IgD-negative memory B cell (primary cell): ENCODE measurements around the gene RBM38. TPM values are rescaled to one million over a fixed set of nuclear protein-coding genes. Genes with fewer than 3 reads are reported as not detected.

ENCODE experiments used
- H3K27ac Mint-ChIP-seq, 3 donors: one replicate each; pipeline ENCODE4 v1.8.0; 2020 to 2022; ENCODE audit warnings: mild to moderate bottlenecking in 3 of 3, mixed read lengths in 3 of 3, moderate library complexity in 1 of 3
- H3K27me3 Mint-ChIP-seq: one replicate; pipeline ENCODE4 v1.8.0; 2021; ENCODE audit warnings: mixed read lengths
- H3K36me3 Mint-ChIP-seq: one replicate; pipeline ENCODE4 v1.8.0; 2020; ENCODE audit warnings: mild to moderate bottlenecking, mixed read lengths
- H3K4me1 Mint-ChIP-seq, 3 donors: one replicate each; pipeline ENCODE4 v1.8.0; 2020 to 2022; ENCODE audit warnings: mixed read lengths in 3 of 3, mild to moderate bottlenecking in 1 of 3
- H3K4me3 Mint-ChIP-seq, 4 donors: one replicate each; pipeline ENCODE4 v1.8.0; 2020 to 2022; ENCODE audit warnings: mild to moderate bottlenecking in 4 of 4, mixed read lengths in 4 of 4, moderate library complexity in 3 of 4
- H3K9me3 Mint-ChIP-seq, 3 donors: one replicate each; pipeline ENCODE4 v1.8.0; 2020 to 2021; ENCODE audit warnings: mixed read lengths in 3 of 3, mild to moderate bottlenecking in 1 of 3
- polyA plus RNA-seq: library from polyadenylated mRNA; unstranded; fragments of 300-500 nt; fragmentation: Illumina TruSeq; gene quantifications from one replicate; pipeline ENCODE4 v1.2.3, GENCODE V29; 2021

Gene RBM38
- polyA plus RNA-seq, 1 donor from 2014 or later, result 39.2 TPM

DNA sequence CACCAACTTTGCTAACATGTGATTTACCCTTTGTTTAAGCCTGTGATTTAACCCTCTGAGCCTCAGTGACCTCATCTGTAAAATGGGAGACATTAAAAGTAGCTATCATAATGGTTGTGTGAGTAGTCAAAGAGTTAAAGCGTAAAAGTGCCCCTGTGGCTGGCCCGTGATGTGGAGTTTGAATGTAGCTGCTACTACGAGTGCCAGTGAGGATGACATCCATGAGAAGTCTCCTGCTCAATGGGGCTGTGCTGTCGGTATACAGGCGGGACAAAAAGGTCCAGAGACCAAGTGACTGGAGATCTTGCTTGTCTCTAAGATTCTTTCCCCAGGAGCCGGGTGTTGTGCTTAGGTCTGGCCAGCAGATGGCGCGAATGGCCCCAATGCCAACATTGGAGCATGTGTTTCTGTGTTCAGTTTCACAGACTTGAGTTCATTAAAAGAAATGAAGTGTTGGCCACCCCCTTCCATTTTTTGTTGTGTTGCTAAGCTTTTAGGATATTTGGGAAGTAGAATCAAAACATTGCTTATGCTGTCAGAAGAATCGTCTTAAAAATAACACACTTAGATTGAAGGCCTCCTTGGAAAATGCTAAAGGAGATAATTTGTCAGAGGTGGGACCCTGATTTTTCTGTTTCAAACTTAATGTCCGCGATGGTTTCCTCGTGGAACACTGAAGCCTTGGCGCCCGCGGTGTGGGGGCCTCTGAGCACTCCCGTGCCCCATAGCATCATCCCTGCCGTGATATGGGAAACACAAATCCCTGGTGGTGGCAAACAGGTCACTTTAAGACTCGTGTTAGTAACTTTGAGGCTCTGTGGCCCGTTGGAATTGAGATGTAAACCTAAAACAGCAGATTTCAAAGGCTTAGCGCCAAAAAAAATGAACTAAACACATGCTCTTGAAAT is 9.3 kb upstream of the RBM38 start:
- Mint-ChIP-seq H3K36me3 (peaks cover 10% of the 10 kb centered on the region), H3K9me3 (no peaks in the 10 kb centered on the region), H3K4me3 (peak overlapping the region in 1 of 4 donors; percentile 25)

DNA sequence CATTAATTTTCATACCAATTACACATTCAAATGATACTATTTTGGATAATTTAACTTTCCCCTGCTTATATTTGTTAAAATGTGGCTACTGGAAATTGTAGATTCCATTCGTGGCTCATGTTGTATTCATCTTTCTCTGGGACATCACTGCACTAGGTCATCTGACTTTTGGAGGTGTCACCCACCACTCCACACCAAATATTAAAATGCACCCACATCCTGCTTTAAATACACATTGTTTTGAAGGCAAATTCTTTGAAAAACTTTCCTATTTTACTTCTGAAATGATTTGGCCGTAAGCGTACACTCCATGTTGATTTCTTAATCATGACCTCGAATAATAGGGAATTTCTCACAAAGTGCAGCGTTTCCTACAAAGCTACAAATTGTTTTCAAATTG is 8.7 kb upstream of the RBM38 start:
- Mint-ChIP-seq H3K9me3 (no peaks in the 10 kb centered on the region), H3K4me1 (peaks cover 5 to 6% (median 5%) of the 10 kb centered on the region in 3 donors), H3K27ac (peak overlapping the region in 1 of 3 donors; percentile 32), H3K4me3 (no peak overlapping the region), H3K27me3 (no peaks in the 10 kb centered on the region), H3K36me3 (peaks cover 8% of the 10 kb centered on the region)

More for the DNA sequence above, 9.3 kb upstream of the RBM38 start:
- Mint-ChIP-seq H3K27ac (peak overlapping the region in 2 of 3 donors; percentile 3 to 32), H3K27me3 (no peaks in the 10 kb centered on the region), H3K4me1 (peaks cover 5 to 6% (median 5%) of the 10 kb centered on the region in 3 donors)

- peaks cover 5 to 8% (median 8%) of the 10 kb centered on the region in 3 donors for H3K4me1 Mint-ChIP-seq
- H3K27me3 Mint-ChIP-seq, result no peaks in the 10 kb centered on the region
- H3K9me3 Mint-ChIP-seq, result no peaks in the 10 kb centered on the region
- H3K27ac Mint-ChIP-seq, result peak overlapping the region in 1 of 3 donors; percentile 64
- H3K4me3 Mint-ChIP-seq, result peak overlapping the region in 1 of 4 donors; percentile 29
- H3K36me3 Mint-ChIP-seq, result peaks cover 3% of the 10 kb centered on the region
These were observed 7.5 kb upstream of the RBM38 start for GRCh38 chr20:57383447-57384347.

- peaks cover 6 to 11% (median 10%) of the 10 kb centered on the region in 3 donors for H3K4me1 Mint-ChIP-seq
- H3K27ac Mint-ChIP-seq, result peak overlapping the region in 2 of 3 donors; percentile 53 to 71
- H3K36me3 Mint-ChIP-seq, result peaks cover 3% of the 10 kb centered on the region
- no peak overlapping the region for H3K4me3 Mint-ChIP-seq
- H3K9me3 Mint-ChIP-seq, result no peaks in the 10 kb centered on the region
- H3K27me3 Mint-ChIP-seq, result no peaks in the 10 kb centered on the region
These were observed 6.7 kb upstream of the RBM38 start for GRCh38 chr20:57384486-57384885.

DNA sequence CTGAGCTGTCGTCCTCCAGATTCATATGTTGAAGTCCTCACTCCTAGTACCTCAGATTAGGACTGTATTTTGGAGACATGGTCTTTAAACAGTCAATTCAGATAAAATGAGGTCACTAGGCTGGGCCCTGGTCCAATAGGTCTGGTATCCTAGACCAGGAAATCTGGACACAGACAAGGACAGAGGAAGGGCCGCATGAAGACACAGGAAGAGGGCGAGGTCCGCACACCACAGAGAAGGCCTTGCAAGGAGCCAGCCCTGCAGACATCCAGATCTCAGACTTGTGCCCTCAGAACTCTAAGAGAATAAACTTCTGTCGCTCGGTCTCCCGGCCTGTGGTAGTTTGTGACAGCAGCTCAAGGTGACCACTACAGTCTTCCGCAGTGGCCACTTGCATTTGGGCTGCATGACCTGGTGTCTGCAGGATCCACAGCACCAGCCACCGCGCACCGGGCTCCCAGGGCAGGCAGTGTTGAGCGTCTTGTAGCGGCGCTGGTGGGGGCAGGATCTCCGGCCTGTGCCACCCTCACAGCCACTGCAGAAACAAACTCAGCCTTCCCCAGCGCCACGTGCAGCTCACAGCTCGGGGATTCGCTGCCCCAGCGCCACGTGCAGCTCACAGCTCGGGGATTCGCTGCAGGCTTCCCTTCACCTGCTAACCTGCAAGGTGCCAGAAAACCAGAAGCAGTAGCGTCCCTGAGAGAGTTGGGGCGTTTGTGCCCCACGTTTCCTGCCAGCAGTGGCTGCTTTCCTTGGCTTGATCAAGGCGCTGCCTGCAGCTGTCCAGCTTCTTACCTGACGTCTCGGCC is 6.0 kb upstream of the RBM38 start:
- Mint-ChIP-seq H3K36me3 (peaks cover 3% of the 10 kb centered on the region), H3K27ac (peak overlapping the region in 2 of 3 donors; percentile 53 to 71), H3K4me1 (peaks cover 10 to 14% (median 10%) of the 10 kb centered on the region in 3 donors), H3K4me3 (peak overlapping the region in 1 of 4 donors; percentile 48), H3K9me3 (no peaks in the 10 kb centered on the region), H3K27me3 (no peaks in the 10 kb centered on the region)

DNA sequence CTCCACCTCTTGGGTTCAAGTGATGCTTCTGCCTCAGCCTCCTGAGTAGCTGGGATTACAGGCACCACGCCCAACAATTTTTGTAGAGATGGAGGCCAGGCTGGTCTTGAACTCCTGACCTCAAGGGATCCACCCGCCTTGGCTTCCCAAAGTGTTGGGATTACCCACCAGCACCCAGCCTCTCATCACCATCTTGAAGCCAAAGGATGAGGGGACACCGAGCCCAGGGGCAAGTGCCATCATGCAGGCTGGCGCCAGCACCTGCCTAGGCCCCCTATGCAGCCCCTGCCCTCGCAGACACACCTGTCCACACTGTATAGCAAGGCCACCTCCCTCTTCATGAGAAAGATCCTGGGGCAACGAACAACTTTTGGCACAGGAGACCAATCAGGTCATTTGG is 5.3 kb upstream of the RBM38 start:
- no peaks in the 10 kb centered on the region for H3K9me3 Mint-ChIP-seq
- peaks cover 3% of the 10 kb centered on the region for H3K36me3 Mint-ChIP-seq
- H3K27me3 Mint-ChIP-seq, result no peaks in the 10 kb centered on the region
- peak overlapping the region in 1 of 3 donors; percentile 99 for H3K27ac Mint-ChIP-seq
- H3K4me3 Mint-ChIP-seq, result peak overlapping the region in 1 of 4 donors; percentile 20
- peaks cover 13 to 18% (median 16%) of the 10 kb centered on the region in 3 donors for H3K4me1 Mint-ChIP-seq

GRCh38 chr20:57386762-57387161 is 4.4 kb upstream of the RBM38 start:
- H3K27me3 Mint-ChIP-seq, result no peaks in the 10 kb centered on the region
- H3K9me3 Mint-ChIP-seq, result no peaks in the 10 kb centered on the region
- H3K4me3 Mint-ChIP-seq, result peak overlapping the region in 1 of 4 donors; percentile 20
- H3K4me1 Mint-ChIP-seq, result peaks cover 13 to 17% (median 15%) of the 10 kb centered on the region in 3 donors
- H3K27ac Mint-ChIP-seq, result peak overlapping the region in 1 of 3 donors; percentile 99
- peaks cover 3% of the 10 kb centered on the region for H3K36me3 Mint-ChIP-seq

DNA sequence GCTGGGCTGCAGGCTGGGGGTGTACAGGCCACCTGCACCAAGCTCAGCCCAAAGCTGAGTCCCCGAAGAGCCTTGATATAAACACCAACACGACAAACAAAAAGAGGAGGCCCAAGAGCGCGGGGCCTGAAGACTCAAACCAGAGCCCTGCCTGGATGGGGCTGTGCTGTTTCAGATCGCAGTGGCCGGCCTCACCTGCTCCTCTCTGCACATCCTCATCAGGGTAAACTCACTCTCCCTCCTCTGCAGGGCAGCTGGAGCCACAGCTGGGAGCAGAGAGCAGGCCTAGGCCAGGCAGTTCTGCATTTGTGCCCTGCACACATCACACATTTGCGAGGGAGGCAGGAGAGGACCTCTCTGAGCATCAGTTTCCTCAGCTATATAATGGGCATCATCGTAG is 3.7 kb upstream of the RBM38 start:
- peaks cover 2% of the 10 kb centered on the region for H3K36me3 Mint-ChIP-seq
- peaks cover 7 to 18% (median 14%) of the 10 kb centered on the region in 3 donors for H3K4me1 Mint-ChIP-seq
- peak overlapping the region in 1 of 4 donors; percentile 92 for H3K4me3 Mint-ChIP-seq
- H3K27ac Mint-ChIP-seq, result peak overlapping the region in 2 of 3 donors; percentile 95 to 99
- no peaks in the 10 kb centered on the region for H3K9me3 Mint-ChIP-seq
- H3K27me3 Mint-ChIP-seq, result no peaks in the 10 kb centered on the region

DNA sequence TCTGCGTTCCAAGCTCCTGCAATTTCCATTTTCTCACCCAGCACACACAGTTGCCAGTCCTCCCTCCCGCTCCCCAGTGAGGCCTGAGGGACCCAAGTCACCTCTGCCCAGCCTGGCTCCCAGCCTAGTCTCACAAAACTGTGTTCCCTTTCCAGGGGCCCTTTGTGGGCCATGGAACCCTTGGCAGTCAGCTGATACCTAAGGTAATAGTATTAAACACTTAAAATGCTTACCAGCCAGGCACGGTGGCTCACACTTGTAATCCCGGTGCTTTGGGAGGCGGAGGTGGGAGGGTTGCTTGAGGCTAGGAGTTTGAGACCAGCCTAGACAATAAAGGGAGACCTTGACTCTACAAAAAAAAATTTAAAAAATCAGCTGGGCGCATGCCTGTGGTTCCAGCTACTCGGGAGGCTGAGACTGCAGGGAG is 3.2 kb upstream of the RBM38 start:
- peaks cover 3% of the 10 kb centered on the region for H3K36me3 Mint-ChIP-seq
- H3K4me1 Mint-ChIP-seq, result peaks cover 12 to 23% (median 13%) of the 10 kb centered on the region in 3 donors
- H3K4me3 Mint-ChIP-seq, result peak overlapping the region in 1 of 4 donors; percentile 92
- H3K27ac Mint-ChIP-seq, result peak overlapping the region in 2 of 3 donors; percentile 95 to 99
- H3K27me3 Mint-ChIP-seq, result no peaks in the 10 kb centered on the region
- no peaks in the 10 kb centered on the region for H3K9me3 Mint-ChIP-seq

DNA sequence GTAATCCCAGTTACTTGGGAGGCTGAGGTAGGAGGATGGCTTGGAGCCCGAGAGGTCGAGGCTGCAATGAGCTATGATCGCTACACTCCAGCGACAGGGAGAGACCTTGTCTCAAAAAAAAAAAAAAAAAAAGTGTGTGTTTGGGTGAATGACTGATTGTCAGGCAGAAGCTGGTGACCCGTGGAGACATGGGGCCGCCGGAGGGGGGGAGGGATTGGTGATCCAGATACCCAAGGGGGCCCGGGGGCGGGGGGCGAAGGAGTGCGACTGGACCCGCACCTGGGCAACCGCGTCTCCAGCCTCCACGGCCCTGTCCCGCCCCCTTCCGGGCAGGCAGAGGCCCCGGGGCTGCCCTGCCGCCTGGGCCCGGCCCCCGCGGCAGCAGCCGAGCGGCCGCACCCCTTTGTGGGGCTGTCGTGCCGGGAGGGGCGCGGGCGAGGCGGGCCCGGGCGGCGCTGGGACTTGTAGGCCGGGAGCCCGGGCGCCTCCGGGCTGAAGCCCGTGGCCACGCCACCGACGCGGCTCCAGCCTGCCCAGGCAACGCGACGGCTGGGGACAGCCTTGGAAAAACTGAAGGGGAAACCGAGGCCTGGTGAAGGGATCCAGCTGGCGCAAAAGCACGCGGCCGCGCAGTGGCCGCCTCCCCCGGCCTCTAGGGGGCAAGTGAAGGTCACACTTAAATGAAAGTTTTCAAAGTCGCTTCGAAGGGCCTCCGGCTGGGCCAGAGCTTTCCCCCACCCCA is 2.1 kb upstream of the RBM38 start:
- Mint-ChIP-seq H3K4me1 (peaks cover 20 to 27% (median 23%) of the 10 kb centered on the region in 3 donors), H3K27ac (peak overlapping the region; percentile 97 to 100 (median 99)), H3K4me3 (peak overlapping the region; percentile 87 to 97 (median 96)), H3K9me3 (peaks cover 0 to 1% (median 0%) of the 10 kb centered on the region in 3 donors), H3K36me3 (peaks cover 4% of the 10 kb centered on the region), H3K27me3 (no peaks in the 10 kb centered on the region)

DNA sequence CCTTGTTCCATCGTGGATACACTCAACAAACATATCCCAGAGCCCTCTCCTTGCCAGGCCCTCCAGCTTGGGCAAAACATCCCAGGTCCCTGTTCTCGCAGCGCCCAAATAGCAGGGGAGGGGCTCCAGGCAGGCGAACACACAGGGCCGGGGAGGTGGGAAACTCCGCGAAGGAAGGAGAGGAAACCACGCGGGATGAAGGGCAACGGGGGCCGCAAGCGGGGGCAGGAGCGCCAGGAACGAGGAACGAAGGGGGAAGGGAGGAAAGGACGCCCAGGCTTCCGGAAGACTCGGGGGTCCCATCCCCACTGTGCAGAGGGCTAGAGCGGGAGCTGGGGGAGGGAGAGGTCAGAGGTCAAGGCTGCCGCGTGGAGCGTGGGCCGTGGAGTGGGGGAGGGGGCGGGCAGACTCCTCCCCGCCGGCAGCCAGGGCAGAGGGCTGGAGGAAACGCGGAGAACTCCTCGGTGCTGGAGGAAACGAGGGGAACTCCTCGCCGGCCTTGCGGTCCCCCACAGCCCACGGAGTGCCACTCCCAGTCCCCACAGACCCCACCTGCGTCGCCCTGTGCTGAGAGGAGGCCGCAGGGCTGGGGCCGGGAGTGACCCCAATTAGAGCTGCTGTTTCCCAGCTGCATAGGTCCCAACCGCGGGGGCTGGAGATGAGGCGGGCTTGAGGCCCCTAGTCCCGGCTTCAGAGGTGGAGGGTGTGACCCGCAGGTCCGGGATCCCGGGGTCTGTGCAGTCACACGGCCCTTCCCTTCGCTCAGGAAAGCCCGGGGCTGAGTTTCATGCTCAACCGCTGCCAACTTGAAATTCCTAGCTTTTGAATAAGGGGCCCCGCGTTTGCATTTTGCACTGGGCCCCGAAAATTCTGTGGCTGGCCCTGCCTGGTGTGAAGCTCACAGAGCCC is 1.2 kb upstream of the RBM38 start:
- Mint-ChIP-seq H3K27ac (peak overlapping the region; percentile 97 to 100 (median 99)), H3K4me1 (peaks cover 20 to 27% (median 26%) of the 10 kb centered on the region in 3 donors), H3K27me3 (no peaks in the 10 kb centered on the region), H3K9me3 (peaks cover 0 to 1% (median 0%) of the 10 kb centered on the region in 3 donors), H3K4me3 (peak overlapping the region; percentile 87 to 97 (median 96)), H3K36me3 (peaks cover 3% of the 10 kb centered on the region)

DNA sequence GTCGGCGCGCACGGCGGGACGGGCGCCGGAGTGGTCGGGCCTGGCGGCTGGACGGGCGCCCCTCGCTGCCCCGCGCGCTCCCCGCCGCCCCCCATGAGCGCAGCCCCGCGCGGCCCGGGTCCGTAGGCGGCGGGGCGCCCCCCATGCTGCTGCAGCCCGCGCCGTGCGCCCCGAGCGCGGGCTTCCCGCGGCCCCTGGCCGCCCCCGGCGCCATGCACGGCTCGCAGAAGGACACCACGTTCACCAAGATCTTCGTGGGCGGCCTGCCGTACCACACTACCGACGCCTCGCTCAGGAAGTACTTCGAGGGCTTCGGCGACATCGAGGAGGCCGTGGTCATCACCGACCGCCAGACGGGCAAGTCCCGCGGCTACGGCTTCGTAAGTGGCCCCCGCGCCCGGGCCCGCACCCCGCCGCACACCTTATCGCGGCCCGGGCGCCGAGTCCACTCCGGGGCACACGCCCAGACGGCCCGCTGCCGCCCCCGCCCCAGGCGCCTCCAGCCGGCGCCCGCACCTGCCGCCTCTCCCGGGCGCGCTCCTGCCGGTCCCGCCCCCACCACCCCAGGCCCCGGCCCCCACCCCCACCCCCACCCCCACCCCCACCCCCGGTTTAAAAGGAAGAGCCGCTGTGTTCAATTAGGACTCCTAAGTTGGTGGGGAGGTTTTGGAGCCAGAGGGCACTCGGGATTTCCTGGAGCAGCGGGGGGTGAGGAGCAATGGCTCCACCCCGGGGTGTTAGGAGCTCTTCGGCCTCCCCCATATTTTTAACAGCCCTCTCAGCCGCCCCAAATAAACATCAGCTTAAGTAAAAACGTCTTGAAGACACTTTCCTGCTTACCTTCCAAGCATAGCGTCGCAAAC is 474 bp downstream of the RBM38 start:
- Mint-ChIP-seq H3K36me3 (peaks cover 3% of the 10 kb centered on the region), H3K4me3 (peak overlapping the region; percentile 80 to 97 (median 92)), H3K27me3 (no peaks in the 10 kb centered on the region), H3K9me3 (peaks cover 0 to 1% (median 0%) of the 10 kb centered on the region in 3 donors), H3K27ac (peak overlapping the region; percentile 84 to 99 (median 97)), H3K4me1 (peaks cover 27 to 34% (median 27%) of the 10 kb centered on the region in 3 donors)
